ENCODE data around the gene SCRN3.
"Not testable (repeated sequence)": the region's sequence is repeated elsewhere in the genome, so short reads cannot be mapped to it uniquely, and the experiment has no call there.

The SCRN3 gene

DNA sequence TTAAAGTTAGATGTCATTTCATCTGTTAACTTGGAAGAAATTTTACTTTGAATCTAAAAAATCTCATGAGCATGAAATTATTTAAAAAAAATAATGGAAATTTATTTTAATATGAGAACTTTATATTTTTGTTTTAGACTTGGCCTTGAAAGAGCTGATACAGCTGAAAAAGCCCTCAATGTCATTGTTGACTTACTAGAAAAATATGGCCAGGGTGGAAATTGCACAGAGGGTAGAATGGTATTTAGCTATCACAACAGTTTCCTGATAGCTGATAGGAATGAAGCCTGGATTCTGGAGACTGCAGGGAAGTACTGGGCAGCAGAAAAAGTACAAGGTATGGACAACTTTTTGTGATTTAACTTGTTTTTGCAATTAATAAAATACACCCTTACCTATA, 5.3 kb downstream of the SCRN3 start:
- H3K9ac ChIP-seq (ENCODE audit: low read depth, low read length), result no peak overlapping the region
- no peaks in the 10 kb centered on the region for H3K27me3 ChIP-seq (ENCODE audit: control insufficient read depth, insufficient read depth, low read length)
- H3K9me3 ChIP-seq (ENCODE audit: control insufficient read depth, insufficient read depth, low read length), result no peaks in the 10 kb centered on the region
- no peaks in the 10 kb centered on the region for H3K36me3 ChIP-seq (ENCODE audit: control insufficient read depth, insufficient read depth, low read length)
- no peaks in the 10 kb centered on the region for H3K4me1 ChIP-seq (ENCODE audit: control insufficient read depth, insufficient read depth, low read length)
- H3K27ac ChIP-seq (ENCODE audit: low read depth, low read length), result no peak overlapping the region
- no peak overlapping the region for H3K4me3 ChIP-seq (ENCODE audit: low read depth, low read length)

DNA sequence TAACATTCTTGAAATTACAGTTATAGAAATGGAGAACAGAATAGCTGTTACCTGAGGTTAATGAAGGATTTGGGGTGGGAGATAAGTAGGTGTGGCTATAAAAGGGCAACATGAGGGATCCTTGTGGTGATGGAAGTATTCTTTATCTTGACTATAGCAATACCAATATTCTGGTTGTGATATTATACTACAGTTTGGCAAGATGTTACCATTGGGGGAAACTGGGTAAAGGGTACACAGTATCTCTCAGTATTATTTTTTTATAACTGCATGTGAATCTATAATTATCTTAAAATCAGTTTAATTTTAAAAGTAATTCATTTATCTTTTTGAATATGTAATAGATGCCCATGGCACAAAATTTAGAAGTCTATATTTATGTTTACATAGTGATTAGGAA, 8.1 kb downstream of the SCRN3 start:
- H3K9me3 ChIP-seq (ENCODE audit: control insufficient read depth, insufficient read depth, low read length), result no peaks in the 10 kb centered on the region
- no peaks in the 10 kb centered on the region for H3K4me1 ChIP-seq (ENCODE audit: control insufficient read depth, insufficient read depth, low read length)
- H3K9ac ChIP-seq (ENCODE audit: low read depth, low read length), result no peak overlapping the region
- no peaks in the 10 kb centered on the region for H3K36me3 ChIP-seq (ENCODE audit: control insufficient read depth, insufficient read depth, low read length)
- H3K4me3 ChIP-seq (ENCODE audit: low read depth, low read length), result no peak overlapping the region
- H3K27ac ChIP-seq (ENCODE audit: low read depth, low read length), result no peak overlapping the region
- no peaks in the 10 kb centered on the region for H3K27me3 ChIP-seq (ENCODE audit: control insufficient read depth, insufficient read depth, low read length)

DNA sequence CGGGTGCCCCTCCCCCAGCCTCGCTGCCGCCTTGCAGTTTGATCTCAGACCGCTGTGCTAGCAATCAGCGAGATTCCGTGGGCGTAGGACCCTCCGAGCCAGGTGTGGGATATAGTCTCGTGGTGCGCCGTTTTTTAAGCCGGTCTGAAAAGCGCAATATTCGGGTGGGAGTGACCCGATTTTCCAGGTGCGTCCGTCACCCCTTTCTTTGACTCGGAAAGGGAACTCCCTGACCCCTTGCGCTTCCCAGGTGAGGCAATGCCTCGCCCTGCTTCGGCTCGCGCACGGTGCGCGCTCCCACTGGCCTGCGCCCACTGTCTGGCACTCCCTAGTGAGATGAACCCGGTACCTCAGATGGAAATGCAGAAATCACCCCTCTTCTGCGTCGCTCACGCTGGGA, 14.5 kb downstream of the SCRN3 start:
- not testable (repeated sequence) for H3K27me3 ChIP-seq (ENCODE audit: control insufficient read depth, insufficient read depth, low read length); H3K4me1 ChIP-seq (ENCODE audit: control insufficient read depth, insufficient read depth, low read length); H3K36me3 ChIP-seq (ENCODE audit: control insufficient read depth, insufficient read depth, low read length); H3K27ac ChIP-seq (ENCODE audit: low read depth, low read length); H3K9me3 ChIP-seq (ENCODE audit: control insufficient read depth, insufficient read depth, low read length)
- Histone ChIP-seq H3K9ac (ENCODE audit: low read depth, low read length) (peak overlapping the region; percentile 72; the same call in 1 of the 2 replicates), H3K4me3 (ENCODE audit: low read depth, low read length) (peak overlapping the region; percentile 69)

DNA sequence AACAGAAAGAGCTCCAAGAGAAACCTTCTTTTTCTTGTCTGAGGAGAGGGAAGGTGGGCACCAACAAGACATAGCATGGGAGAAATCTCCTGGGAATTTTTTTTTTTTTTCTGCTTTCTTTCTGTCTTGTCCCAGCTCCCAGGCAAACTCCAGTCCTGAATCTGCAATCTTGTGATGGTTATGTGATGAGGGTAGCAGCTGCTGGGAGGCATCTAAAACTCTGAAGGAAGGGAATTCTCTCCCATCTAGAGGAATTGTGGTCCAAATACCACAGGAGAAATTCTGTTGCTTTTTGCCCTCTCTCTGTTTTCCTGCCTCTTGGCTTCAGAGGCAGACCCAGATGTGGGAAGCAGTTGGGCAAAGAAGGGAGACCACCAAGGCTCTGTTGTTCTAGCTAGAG, 16.7 kb downstream of the SCRN3 start:
- Histone ChIP-seq H3K27ac (ENCODE audit: low read depth, low read length) (no peak overlapping the region), H3K9me3 (ENCODE audit: control insufficient read depth, insufficient read depth, low read length) (no peaks in the 10 kb centered on the region; the same call in 1 of the 2 replicates), H3K4me3 (ENCODE audit: low read depth, low read length) (no peak overlapping the region), H3K4me1 (ENCODE audit: control insufficient read depth, insufficient read depth, low read length) (0 out of 2 replicates have a peak, but pooled peaks cover 6% of the 10 kb centered on the region), H3K36me3 (ENCODE audit: control insufficient read depth, insufficient read depth, low read length) (no peaks in the 10 kb centered on the region), H3K27me3 (ENCODE audit: control insufficient read depth, insufficient read depth, low read length) (no peaks in the 10 kb centered on the region), H3K9ac (ENCODE audit: low read depth, low read length) (no peak overlapping the region)

DNA sequence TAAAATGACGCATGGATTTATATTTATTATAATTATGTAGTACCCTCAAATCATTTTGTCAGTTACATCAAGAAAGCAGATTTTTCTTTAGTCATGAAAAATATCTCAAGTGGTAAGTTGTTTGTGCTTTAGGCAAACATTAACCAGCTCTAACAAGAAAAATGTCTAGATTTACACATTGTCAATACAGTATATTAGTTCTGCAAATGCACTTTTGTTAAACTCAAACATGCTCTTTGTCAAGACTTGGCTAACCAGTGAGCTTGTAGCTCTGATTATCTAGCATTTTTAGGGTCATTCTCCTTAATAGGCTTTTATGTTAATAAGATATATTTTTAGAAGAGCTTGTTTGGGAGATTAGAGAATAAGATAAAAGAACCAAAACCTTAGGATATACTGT, 32.7 kb downstream of the SCRN3 start:
- no peaks in the 10 kb centered on the region for H3K27me3 ChIP-seq (ENCODE audit: control insufficient read depth, insufficient read depth, low read length)
- no peak overlapping the region for H3K27ac ChIP-seq (ENCODE audit: low read depth, low read length)
- no peaks in the 10 kb centered on the region for H3K4me1 ChIP-seq (ENCODE audit: control insufficient read depth, insufficient read depth, low read length)
- H3K9me3 ChIP-seq (ENCODE audit: control insufficient read depth, insufficient read depth, low read length), result no peaks in the 10 kb centered on the region
- no peak overlapping the region for H3K9ac ChIP-seq (ENCODE audit: low read depth, low read length)
- H3K36me3 ChIP-seq (ENCODE audit: control insufficient read depth, insufficient read depth, low read length), result peaks cover 9% of the 10 kb centered on the region; the same call in 1 of the 2 replicates
- no peak overlapping the region for H3K4me3 ChIP-seq (ENCODE audit: low read depth, low read length)

DNA sequence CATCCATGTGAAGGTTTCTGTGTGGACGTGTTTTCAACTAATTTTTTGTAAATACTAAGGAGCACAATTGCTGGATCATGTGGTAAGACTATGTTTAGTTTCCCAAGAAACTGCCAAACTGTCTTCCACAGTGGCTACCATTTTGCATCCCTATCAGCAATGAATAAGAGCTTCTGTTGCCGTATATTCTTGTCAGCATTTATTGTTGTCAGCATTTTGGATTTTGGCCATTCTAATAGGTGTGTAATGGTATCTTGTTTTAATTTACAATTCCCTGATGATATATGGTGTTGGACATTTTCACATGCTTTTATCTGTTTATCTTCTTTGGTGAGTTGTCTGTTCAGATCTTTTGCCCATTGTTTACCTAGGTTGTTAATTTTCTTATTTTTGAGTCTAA, 34.5 kb downstream of the SCRN3 start:
- peaks cover 4% of the 10 kb centered on the region; the same call in 1 of the 2 replicates for H3K36me3 ChIP-seq (ENCODE audit: control insufficient read depth, insufficient read depth, low read length)
- no peak overlapping the region for H3K27ac ChIP-seq (ENCODE audit: low read depth, low read length)
- H3K9me3 ChIP-seq (ENCODE audit: control insufficient read depth, insufficient read depth, low read length), result no peaks in the 10 kb centered on the region
- H3K4me3 ChIP-seq (ENCODE audit: low read depth, low read length), result no peak overlapping the region
- H3K9ac ChIP-seq (ENCODE audit: low read depth, low read length), result no peak overlapping the region
- no peaks in the 10 kb centered on the region for H3K4me1 ChIP-seq (ENCODE audit: control insufficient read depth, insufficient read depth, low read length)
- no peaks in the 10 kb centered on the region for H3K27me3 ChIP-seq (ENCODE audit: control insufficient read depth, insufficient read depth, low read length)

DNA sequence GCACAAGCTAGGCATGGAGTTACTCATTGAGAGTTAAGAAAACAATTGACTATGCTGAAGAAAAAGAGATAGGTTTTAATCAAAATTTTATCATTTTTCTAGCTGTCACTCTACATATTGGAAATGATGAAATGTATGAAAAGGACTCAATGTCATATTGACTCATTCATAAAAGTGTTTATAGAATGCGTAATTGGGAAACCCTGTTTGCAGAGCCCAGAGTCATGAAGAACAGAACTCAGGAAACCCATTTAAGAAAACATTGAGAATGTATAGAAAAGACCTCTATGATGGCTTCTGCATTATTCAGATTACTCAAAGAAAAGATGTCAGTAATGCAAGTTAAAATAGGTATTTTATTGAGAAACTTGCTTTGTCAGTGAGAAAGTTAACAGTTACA, 36.4 kb downstream of the SCRN3 start:
- H3K4me1 ChIP-seq (ENCODE audit: control insufficient read depth, insufficient read depth, low read length), result no peaks in the 10 kb centered on the region

DNA sequence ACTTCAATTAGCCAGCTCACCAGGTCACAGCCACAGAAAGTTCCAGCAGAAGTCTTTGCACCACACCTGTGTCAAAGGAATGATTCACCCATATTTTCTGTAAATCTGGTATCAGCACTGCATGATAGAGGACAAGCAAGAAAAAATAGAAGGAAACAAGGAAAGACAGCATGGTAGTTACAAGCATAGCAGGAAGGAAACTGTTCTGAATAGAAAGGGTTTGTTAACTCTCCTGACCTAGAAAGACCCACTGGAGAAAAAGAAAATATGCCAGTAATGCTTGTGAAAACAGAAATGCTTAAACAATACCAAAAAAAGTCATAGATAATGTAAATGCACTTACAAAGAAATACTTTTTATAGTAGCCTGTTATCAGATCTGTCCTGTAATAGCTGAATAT, 40.8 kb downstream of the SCRN3 start:
- no peaks in the 10 kb centered on the region for H3K27me3 ChIP-seq (ENCODE audit: control insufficient read depth, insufficient read depth, low read length)
- no peak overlapping the region for H3K4me3 ChIP-seq (ENCODE audit: low read depth, low read length)
- no peaks in the 10 kb centered on the region for H3K9me3 ChIP-seq (ENCODE audit: control insufficient read depth, insufficient read depth, low read length)
- no peak overlapping the region for H3K27ac ChIP-seq (ENCODE audit: low read depth, low read length)
- H3K4me1 ChIP-seq (ENCODE audit: control insufficient read depth, insufficient read depth, low read length), result no peaks in the 10 kb centered on the region
- H3K9ac ChIP-seq (ENCODE audit: low read depth, low read length), result no peak overlapping the region
- no peaks in the 10 kb centered on the region for H3K36me3 ChIP-seq (ENCODE audit: control insufficient read depth, insufficient read depth, low read length)

More for the DNA sequence above, 36.4 kb downstream of the SCRN3 start:
- no peak overlapping the region for H3K4me3 ChIP-seq (ENCODE audit: low read depth, low read length)
- no peak overlapping the region for H3K27ac ChIP-seq (ENCODE audit: low read depth, low read length)
- no peaks in the 10 kb centered on the region for H3K27me3 ChIP-seq (ENCODE audit: control insufficient read depth, insufficient read depth, low read length)
- H3K36me3 ChIP-seq (ENCODE audit: control insufficient read depth, insufficient read depth, low read length), result peaks cover 4% of the 10 kb centered on the region; the same call in 1 of the 2 replicates
- H3K9me3 ChIP-seq (ENCODE audit: control insufficient read depth, insufficient read depth, low read length), result no peaks in the 10 kb centered on the region
- H3K9ac ChIP-seq (ENCODE audit: low read depth, low read length), result no peak overlapping the region

DNA sequence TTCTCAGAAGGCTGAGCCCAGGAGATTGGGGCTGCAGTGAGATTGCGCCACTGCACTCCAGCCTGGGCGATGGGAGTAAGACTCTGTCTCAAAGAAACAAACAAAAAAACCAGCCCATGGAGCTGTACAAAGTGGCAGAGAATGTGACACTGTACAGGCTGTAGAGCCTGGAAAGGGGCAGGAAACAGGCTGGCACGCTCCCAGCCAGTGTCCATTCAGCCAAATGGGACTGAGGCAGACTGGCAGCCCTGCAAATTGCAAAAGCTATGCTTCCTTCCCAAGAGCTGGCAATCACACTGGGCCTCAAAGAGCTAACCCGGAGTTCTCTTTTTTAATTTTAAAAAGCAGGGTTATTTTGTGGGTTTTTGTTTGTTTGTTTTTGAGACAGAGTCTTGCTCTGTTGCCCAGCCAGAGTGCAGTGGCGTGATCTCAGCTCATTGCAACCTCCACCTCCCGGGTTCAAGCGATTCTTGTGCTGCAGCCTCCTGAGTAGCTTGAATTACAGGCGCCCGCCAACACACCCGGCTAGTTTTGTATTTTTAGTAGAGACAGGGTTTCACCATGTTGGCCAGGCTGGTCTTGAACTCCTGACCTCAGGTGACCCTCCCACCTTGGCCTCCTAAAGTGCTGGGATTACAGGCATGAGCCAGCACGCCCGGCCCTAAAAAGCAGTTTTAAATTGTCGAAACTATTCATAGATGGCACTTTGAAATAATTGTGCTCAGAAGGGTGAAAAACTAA, 42.8 kb downstream of the SCRN3 start:
- Histone ChIP-seq H3K4me3 (ENCODE audit: low read depth, low read length) (no peak overlapping the region), H3K9ac (ENCODE audit: low read depth, low read length) (no peak overlapping the region), H3K36me3 (ENCODE audit: control insufficient read depth, insufficient read depth, low read length) (no peaks in the 10 kb centered on the region), H3K9me3 (ENCODE audit: control insufficient read depth, insufficient read depth, low read length) (no peaks in the 10 kb centered on the region), H3K4me1 (ENCODE audit: control insufficient read depth, insufficient read depth, low read length) (peaks cover 13% of the 10 kb centered on the region), H3K27ac (ENCODE audit: low read depth, low read length) (no peak overlapping the region), H3K27me3 (ENCODE audit: control insufficient read depth, insufficient read depth, low read length) (no peaks in the 10 kb centered on the region)

DNA sequence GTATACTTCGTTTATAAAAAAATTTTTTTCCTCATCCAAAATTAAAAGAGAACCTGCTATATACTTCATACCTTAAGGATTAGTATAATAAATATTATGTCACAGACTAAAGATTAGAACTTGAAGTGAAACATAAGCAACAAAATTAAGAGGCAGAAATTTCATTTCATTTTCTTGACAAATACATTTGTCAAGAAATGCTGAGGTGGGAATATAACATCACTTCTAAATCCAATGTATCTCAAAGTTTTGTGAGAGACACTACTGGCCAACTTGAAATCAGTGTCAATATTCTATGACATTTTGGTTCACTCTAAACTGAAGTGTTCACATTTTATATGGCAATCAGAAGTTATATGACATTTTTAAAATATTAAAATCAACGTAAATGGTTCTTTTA, 43.8 kb downstream of the SCRN3 start:
- no peak overlapping the region for H3K27ac ChIP-seq (ENCODE audit: low read depth, low read length)
- H3K9ac ChIP-seq (ENCODE audit: low read depth, low read length), result no peak overlapping the region
- no peaks in the 10 kb centered on the region for H3K9me3 ChIP-seq (ENCODE audit: control insufficient read depth, insufficient read depth, low read length)
- H3K36me3 ChIP-seq (ENCODE audit: control insufficient read depth, insufficient read depth, low read length), result no peaks in the 10 kb centered on the region
- peaks cover 13% of the 10 kb centered on the region for H3K4me1 ChIP-seq (ENCODE audit: control insufficient read depth, insufficient read depth, low read length)
- no peaks in the 10 kb centered on the region for H3K27me3 ChIP-seq (ENCODE audit: control insufficient read depth, insufficient read depth, low read length)
- no peak overlapping the region for H3K4me3 ChIP-seq (ENCODE audit: low read depth, low read length)

DNA sequence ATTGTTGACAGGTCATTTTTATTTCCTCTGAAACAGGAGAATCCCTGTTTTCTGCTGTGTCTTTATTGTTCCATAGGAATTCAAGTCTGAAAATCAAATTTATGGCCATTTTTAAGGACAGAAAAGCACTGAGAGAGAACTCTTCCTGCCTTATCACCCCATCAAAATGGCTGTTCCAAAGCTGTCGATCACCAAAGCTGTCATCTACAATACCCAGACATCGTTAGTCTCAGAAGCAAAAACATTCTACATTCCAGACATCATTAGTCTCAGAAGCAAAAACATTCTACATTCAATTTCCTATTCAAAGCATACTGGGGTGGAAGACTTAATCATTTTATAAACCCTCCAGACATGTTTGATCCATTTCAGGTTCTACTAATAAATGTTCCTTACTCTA, 44.4 kb downstream of the SCRN3 start:
- Histone ChIP-seq H3K4me3 (ENCODE audit: low read depth, low read length) (no peak overlapping the region), H3K9ac (ENCODE audit: low read depth, low read length) (no peak overlapping the region), H3K27ac (ENCODE audit: low read depth, low read length) (no peak overlapping the region), H3K9me3 (ENCODE audit: control insufficient read depth, insufficient read depth, low read length) (no peaks in the 10 kb centered on the region), H3K27me3 (ENCODE audit: control insufficient read depth, insufficient read depth, low read length) (no peaks in the 10 kb centered on the region), H3K36me3 (ENCODE audit: control insufficient read depth, insufficient read depth, low read length) (no peaks in the 10 kb centered on the region), H3K4me1 (ENCODE audit: control insufficient read depth, insufficient read depth, low read length) (peaks cover 13% of the 10 kb centered on the region)
